Lower leg skin (tissue), 3 donors: ENCODE results near the gene EEF2K.
"Not testable (repeated sequence)": the region's sequence is repeated elsewhere in the genome, so short reads cannot be mapped to it uniquely, and the experiment has no call there.

Experiments used
- POLR2A ChIP-seq, 2 donors: fragments of 450-650 bp; IDR thresholded peaks; one replicate each; pipeline ENCODE4 v1.6.1; 2016 to 2017; ENCODE audit warnings: antibody characterized with exemption in 2 of 2, mild to moderate bottlenecking in 1 of 2, moderate library complexity in 1 of 2
- TF ChIP-seq, protein P1 (sequence below), 3 donors: fragments of 450-650 bp; IDR thresholded peaks; one replicate each; pipeline ENCODE4 v1.5.1; 2016; ENCODE audit warnings: antibody characterized with exemption in 3 of 3, mild to moderate bottlenecking in 3 of 3, moderate library complexity in 2 of 3

DNA sequence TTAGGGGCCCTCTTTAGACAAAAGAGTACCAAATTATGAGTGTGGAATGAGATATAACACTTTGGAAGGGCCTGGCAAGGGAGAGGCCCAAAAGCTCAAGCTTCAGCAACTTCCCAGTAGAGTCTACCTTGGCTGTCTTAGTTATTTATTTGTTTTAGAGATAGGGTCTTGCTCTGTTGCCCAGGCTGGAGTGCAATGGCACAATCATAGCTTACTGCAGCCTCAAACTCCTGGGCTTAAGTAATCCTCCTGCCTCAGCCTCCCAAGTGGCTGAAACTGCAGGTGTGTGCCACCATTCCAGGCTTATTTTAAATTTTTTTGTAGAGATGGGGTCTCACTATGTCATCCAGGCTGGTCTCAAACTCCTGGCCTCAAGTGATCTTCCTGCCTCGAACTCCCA, 33.4 kb upstream of the EEF2K start:
- TF ChIP-seq, protein P1, sequence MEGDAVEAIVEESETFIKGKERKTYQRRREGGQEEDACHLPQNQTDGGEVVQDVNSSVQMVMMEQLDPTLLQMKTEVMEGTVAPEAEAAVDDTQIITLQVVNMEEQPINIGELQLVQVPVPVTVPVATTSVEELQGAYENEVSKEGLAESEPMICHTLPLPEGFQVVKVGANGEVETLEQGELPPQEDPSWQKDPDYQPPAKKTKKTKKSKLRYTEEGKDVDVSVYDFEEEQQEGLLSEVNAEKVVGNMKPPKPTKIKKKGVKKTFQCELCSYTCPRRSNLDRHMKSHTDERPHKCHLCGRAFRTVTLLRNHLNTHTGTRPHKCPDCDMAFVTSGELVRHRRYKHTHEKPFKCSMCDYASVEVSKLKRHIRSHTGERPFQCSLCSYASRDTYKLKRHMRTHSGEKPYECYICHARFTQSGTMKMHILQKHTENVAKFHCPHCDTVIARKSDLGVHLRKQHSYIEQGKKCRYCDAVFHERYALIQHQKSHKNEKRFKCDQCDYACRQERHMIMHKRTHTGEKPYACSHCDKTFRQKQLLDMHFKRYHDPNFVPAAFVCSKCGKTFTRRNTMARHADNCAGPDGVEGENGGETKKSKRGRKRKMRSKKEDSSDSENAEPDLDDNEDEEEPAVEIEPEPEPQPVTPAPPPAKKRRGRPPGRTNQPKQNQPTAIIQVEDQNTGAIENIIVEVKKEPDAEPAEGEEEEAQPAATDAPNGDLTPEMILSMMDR (IDR thresholded peaks at IDR 0.05): not testable (repeated sequence)
- not testable (repeated sequence) for TF ChIP-seq POLR2A (IDR thresholded peaks at IDR 0.05)
